Thoracic aorta (tissue), 2 donors: Measurements from ENCODE around the gene FAM177B. TPM values are rescaled to one million over a fixed set of nuclear protein-coding genes. Genes with fewer than 3 reads are reported as not detected.
A peak's percentile ranks its signal among the peaks of the same experiment; 100 is the strongest.

Experiments used
- ATAC-seq: fragments of 150-250 bp; one replicate; pipeline ENCODE4 v1.8.0; 2017; ENCODE audit warnings: low read depth; ENCODE audit not compliant: insufficient number of reproducible peaks, low FRiP score
- DNase-seq: peaks from one replicate; pipeline ENCODE4 v3.0.0-alpha.2; 2020; ENCODE audit warnings: low spot score
- H3K27ac ChIP-seq, 2 donors: fragments of 200-600 bp; sonication (generic); 1 replicate in 1 of 2; 2 replicates in 1 of 2; pipeline ENCODE4 v1.5.1; 2016; ENCODE audit warnings: mild to moderate bottlenecking in 2 of 2, moderate library complexity in 2 of 2
- H3K27me3 ChIP-seq: fragments of 200-600 bp; sonication (generic); replicated peaks from 2 replicates; pipeline ENCODE4 v1.6.0; 2016; ENCODE audit warnings: mild to moderate bottlenecking; ENCODE audit not compliant: insufficient read depth
- H3K36me3 ChIP-seq: fragments of 200-600 bp; sonication (generic); one replicate; pipeline ENCODE4 v1.5.1; 2016
- H3K4me1 ChIP-seq, 2 donors: fragments of 200-600 bp; sonication (generic); 1 replicate in 1 of 2; 2 replicates in 1 of 2; pipeline versions ENCODE4 v1.5.1 to v1.6.0; 2016; ENCODE audit warnings: low read depth in 2 of 2, mild to moderate bottlenecking in 1 of 2; ENCODE audit not compliant: control insufficient read depth in 1 of 2
- H3K4me3 ChIP-seq: fragments of 200-600 bp; sonication (generic); 2 replicates; pipeline ENCODE4 v1.5.1; 2016; ENCODE audit warnings: mild to moderate bottlenecking
- H3K9me3 ChIP-seq: fragments of 200-600 bp; sonication (generic); 2 replicates; pipeline ENCODE4 v1.5.1; 2016
- total RNA-seq, 2 donors: library from RNA; depleted of rRNA; stranded (reverse); fragments of >200 nt; gene quantifications; one replicate each; pipeline versions ENCODE4 v1.1.0 to v1.2.3, GENCODE V29; 2016
- TF ChIP-seq, protein P1 (sequence below): fragments of 200-600 bp; sonication (generic); IDR thresholded peaks from one replicate; pipeline ENCODE4 v1.5.1; 2019; ENCODE audit warnings: antibody characterized with exemption

The FAM177B gene
- total RNA-seq, 2 donors from 2014 or later: 3.1 TPM; not detected in 1

DNA sequence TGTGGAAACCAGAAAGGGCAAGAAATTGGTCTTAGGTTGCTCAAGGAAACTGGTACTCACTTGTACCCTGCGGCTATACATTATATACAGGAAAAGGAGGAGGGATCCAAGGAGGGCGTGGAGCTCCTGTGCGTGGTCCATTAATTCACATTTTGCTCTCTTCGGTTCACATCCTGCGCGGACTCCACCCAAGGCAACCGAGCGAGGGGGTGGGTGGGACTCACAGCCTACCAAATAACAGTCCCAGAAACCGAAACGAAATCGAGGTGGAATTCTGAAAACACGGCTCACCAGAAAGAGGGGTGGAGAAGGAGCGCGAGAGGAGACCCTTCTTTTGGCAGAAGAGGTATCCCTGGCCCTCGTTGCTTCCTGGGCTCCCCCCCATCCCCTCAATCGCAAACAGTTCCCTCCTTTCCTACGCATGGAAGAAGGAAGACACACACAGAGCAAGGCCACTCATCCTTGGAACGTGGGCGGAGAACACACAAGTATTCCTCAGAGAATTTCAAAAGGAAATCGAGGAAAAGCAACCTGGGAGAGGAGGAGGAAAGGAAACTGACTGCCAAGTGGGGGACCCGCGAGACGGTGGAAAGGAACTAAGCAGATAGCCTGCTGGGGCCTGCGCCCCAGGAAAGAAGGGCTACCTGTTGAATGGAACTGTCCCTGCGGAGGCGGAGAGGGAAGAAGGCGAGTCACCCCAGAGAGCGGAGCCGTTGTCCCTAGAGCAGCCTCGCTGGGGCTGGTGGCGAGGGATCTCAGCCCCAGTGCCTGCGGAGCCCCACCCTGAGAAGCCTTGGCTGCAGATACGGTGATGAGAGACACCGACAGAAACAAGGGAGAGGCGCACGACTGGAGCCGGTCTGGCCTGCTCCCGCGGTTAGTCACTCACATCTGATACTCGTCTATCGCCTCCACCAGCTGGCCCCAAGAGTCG is 25.4 kb upstream of the FAM177B start:
- Histone ChIP-seq H3K4me1 (peaks cover 10 to 32% of the 10 kb centered on the region in 2 donors), H3K27ac (peak overlapping the region; percentile 93 to 98), H3K9me3 (no peaks in the 10 kb centered on the region), H3K36me3 (peaks cover 6% of the 10 kb centered on the region), H3K4me3 (peak overlapping the region; percentile 91), H3K27me3 (no peaks in the 10 kb centered on the region)
- peak; percentile 0 for ATAC-seq
- peak; percentile 24 for DNase-seq
- TF ChIP-seq, protein P1, sequence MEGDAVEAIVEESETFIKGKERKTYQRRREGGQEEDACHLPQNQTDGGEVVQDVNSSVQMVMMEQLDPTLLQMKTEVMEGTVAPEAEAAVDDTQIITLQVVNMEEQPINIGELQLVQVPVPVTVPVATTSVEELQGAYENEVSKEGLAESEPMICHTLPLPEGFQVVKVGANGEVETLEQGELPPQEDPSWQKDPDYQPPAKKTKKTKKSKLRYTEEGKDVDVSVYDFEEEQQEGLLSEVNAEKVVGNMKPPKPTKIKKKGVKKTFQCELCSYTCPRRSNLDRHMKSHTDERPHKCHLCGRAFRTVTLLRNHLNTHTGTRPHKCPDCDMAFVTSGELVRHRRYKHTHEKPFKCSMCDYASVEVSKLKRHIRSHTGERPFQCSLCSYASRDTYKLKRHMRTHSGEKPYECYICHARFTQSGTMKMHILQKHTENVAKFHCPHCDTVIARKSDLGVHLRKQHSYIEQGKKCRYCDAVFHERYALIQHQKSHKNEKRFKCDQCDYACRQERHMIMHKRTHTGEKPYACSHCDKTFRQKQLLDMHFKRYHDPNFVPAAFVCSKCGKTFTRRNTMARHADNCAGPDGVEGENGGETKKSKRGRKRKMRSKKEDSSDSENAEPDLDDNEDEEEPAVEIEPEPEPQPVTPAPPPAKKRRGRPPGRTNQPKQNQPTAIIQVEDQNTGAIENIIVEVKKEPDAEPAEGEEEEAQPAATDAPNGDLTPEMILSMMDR: no peak

DNA sequence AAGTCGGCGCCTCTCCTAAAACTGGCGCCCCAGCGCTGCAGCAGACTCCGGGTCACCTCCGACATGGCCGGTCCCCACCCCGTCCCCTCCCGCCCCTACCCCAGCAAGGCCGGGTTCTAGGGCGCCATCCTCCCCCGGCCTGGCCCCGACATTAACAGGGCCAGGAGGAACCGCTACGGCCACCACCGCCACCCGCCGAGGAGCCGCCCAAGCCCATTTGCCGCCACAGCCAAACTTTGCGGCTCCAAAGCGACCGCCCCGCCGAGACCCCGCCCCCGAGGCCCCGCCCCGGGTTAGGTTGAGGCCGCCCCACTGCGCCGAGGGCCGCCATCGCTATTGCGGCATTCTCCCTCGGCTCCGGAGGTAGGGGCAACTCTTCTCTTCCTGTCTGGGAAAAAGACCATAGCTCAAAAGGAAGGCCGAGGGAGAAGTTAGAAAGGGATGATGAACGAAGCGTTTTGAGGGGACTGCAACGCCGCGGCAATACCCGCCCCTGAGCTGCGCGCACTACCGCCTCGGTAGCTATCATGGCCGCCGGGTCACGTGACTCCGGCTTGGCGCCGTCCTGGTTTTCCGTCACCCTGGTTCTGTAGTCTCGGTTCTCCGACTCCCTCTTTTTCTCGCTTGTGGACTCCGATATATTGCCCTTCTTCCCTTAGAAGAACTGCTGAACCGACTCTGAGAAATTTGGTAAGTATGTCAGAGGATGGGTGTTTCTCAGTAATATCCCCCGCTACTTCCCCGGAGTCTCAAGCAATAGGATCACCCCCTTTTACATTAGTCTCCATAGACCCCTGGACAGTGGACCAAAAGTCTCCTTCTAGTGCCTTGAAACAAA is 24.5 kb upstream of the FAM177B start, which contains the start of the genes AIDA and BROX:
Gene AIDA, minus strand, starts transcription at position 239 of the 838 bp plus-strand sequence. Its CDS starts 174 bp downstream, at position 65.
Gene BROX, plus strand, starts transcription at position 312 of the 838 bp plus-strand sequence. CDS start 3,136 bp downstream, outside the sequence.
- Histone ChIP-seq H3K4me3 (peak within 1 kb of the TSS; percentile 91), H3K27me3 (no peaks in the 10 kb centered on the region), H3K27ac (peak within 1 kb of the TSS; percentile 97 to 98), H3K9me3 (no peaks in the 10 kb centered on the region), H3K36me3 (peaks cover 8% of the 10 kb centered on the region), H3K4me1 (peaks cover 10 to 32% of the 10 kb centered on the region in 2 donors)
- ATAC-seq: peak; percentile 94
- DNase-seq: peak; percentile 77
- TF ChIP-seq, protein P1: no peak

DNA sequence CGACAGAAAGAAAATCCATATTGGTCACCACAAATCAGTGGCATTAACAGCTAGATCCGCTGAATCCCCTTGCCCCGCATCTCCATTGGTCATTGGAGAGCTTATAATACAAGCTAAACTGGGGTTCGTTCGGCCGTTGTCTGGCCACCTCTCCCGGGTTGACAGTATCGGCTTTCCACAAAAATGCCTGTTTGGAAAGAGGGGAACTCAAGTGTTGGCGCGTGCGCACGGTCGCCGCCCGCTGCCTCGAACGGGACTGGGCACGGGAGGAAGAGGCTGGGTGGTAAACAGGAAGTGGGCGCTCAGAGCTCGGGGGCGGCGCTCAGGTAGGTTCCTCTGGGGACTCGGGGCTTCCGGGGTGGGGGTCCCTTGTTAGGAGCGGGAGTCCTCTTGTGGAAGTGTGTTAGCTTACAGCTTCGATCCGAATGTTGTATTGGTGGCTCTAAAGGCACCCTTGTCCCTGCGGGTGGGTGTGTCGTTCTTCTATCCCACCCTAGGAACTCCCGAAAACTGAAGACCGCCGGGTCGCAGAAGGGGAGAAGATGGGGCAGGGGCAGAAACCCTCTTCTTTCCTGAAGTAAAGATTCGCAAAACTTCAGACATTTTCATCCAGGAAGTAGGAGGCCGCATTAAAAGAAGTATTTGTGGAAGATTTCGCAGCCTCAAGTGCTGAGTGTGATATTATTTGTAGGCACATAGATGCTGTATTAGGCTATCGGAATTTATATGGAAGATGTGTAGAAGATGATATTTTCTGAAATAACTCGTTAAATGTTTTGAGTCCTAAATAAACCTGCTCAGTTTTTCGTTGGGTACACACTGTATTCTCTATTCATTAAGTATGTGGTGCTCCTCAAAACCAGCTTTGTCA is 23.7 kb upstream of the FAM177B start:
- Histone ChIP-seq H3K36me3 (peaks cover 13% of the 10 kb centered on the region), H3K27ac (peak overlapping the region; percentile 97 to 98), H3K4me1 (peaks cover 10 to 32% of the 10 kb centered on the region in 2 donors)

DNA sequence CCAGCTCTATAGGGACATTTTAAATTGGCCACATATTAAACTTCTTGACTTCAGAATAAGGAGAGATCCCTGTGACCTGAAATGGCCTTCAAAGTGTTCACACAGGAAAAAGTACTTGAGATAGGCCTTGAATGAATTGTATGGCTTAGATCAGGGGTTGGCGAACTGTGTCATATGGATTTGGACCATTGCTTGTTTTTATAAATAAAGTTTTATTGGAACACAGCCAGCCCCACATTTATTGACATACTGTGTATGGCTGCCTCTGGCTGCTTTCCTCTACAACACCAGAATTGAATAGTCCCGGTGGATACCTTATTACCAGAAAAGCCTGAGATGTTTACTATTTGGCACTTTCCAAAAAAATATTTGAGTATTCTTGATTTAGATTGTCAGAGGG is 20.6 kb upstream of the FAM177B start:
- Histone ChIP-seq H3K27me3 (no peaks in the 10 kb centered on the region), H3K9me3 (no peaks in the 10 kb centered on the region), H3K4me1 (peaks cover 0 to 11% of the 10 kb centered on the region in 2 donors), H3K36me3 (peaks cover 27% of the 10 kb centered on the region), H3K27ac (no peak overlapping the region), H3K4me3 (no peak overlapping the region)
- TF ChIP-seq, protein P1: no peak
- ATAC-seq (no peak), DNase-seq (no peak)

More for the DNA sequence above, 23.7 kb upstream of the FAM177B start:
- Histone ChIP-seq H3K27me3 (no peaks in the 10 kb centered on the region), H3K9me3 (no peaks in the 10 kb centered on the region), H3K4me3 (peak overlapping the region; percentile 91)
- TF ChIP-seq, protein P1: no peak
- DNase-seq (peak; percentile 78), ATAC-seq (peak; percentile 80)
